ENCODE measurements around the gene FAM124A.

FAM124A gene

GRCh38 chr13:51180853-51181511 is 41.2 kb upstream of the FAM124A start:
- H3K4me3 ChIP-seq (ENCODE audit: low read length), result no peak overlapping the region
- TF ChIP-seq CTCF (conservative IDR thresholded peaks at IDR 0.05; ENCODE audit: low read depth, low read length), result no peak

GRCh38 chr13:51181786-51182383 is 40.3 kb upstream of the FAM124A start:
- TF ChIP-seq CTCF (conservative IDR thresholded peaks at IDR 0.05; ENCODE audit: low read depth, low read length), result no peak
- no peak overlapping the region for H3K4me3 ChIP-seq (ENCODE audit: low read length)
- no peak for DNase-seq (ENCODE audit: low read depth)

More at GRCh38 chr13:51180853-51181511, 41.2 kb upstream of the FAM124A start:
- no peak for DNase-seq (ENCODE audit: low read depth)

- DNase-seq (ENCODE audit: low read depth), result no peak
Observed at GRCh38 chr13:51191743-51192142, 30.5 kb upstream of the FAM124A start.

GRCh38 chr13:51192348-51192747 is 29.9 kb upstream of the FAM124A start:
- DNase-seq (ENCODE audit: low read depth), result no peak
- no peak for TF ChIP-seq CTCF (conservative IDR thresholded peaks at IDR 0.05; ENCODE audit: low read depth, low read length)
- H3K4me3 ChIP-seq (ENCODE audit: low read length), result no peak overlapping the region

More at GRCh38 chr13:51191743-51192142, 30.5 kb upstream of the FAM124A start:
- no peak overlapping the region for H3K4me3 ChIP-seq (ENCODE audit: low read length)
- TF ChIP-seq CTCF (conservative IDR thresholded peaks at IDR 0.05; ENCODE audit: low read depth, low read length), result no peak

- no peak for DNase-seq (ENCODE audit: low read depth)
- no peak for TF ChIP-seq CTCF (conservative IDR thresholded peaks at IDR 0.05; ENCODE audit: low read depth, low read length)
- no peak overlapping the region for H3K4me3 ChIP-seq (ENCODE audit: low read length)
Observed at GRCh38 chr13:51193387-51193786, 28.8 kb upstream of the FAM124A start.

- DNase-seq (ENCODE audit: low read depth), result no peak
- H3K4me3 ChIP-seq (ENCODE audit: low read length), result no peak overlapping the region
- no peak for TF ChIP-seq CTCF (conservative IDR thresholded peaks at IDR 0.05; ENCODE audit: low read depth, low read length)
Observed at GRCh38 chr13:51194942-51195341, 27.3 kb upstream of the FAM124A start.

GRCh38 chr13:51201886-51202285 is 20.3 kb upstream of the FAM124A start:
- no peak overlapping the region for H3K4me3 ChIP-seq (ENCODE audit: low read length)
- DNase-seq (ENCODE audit: low read depth), result no peak
- TF ChIP-seq CTCF (conservative IDR thresholded peaks at IDR 0.05; ENCODE audit: low read depth, low read length), result no peak
